BE2C (cell line): ENCODE results near the gene ERMP1.

Experiments used
- DNase-seq: peaks from one replicate; pipeline ENCODE4 v3.0.0-alpha.2; 2020
- H3K27me3 ChIP-seq: fragments of 250-450 bp; sonication (Bioruptor Pico); 2 replicates; pipeline ENCODE4 v1.5.1; 2020; ENCODE audit warnings: mild to moderate bottlenecking
- H3K36me3 ChIP-seq: fragments of 250-450 bp; sonication (Bioruptor Pico); 2 replicates; pipeline ENCODE4 v1.5.1; 2020; ENCODE audit warnings: mild to moderate bottlenecking
- H3K4me1 ChIP-seq: fragments of 250-450 bp; sonication (Bioruptor Pico); 2 replicates; pipeline ENCODE4 v1.5.1; 2020
- H3K4me3 ChIP-seq: 2 replicates; pipeline ENCODE4 v1.5.1; 2011; ENCODE audit warnings: low read depth, low read length
- H3K9me3 ChIP-seq: fragments of 250-450 bp; sonication (Bioruptor Pico); 2 replicates; pipeline ENCODE4 v1.5.1; 2020
- CTCF ChIP-seq: IDR thresholded peaks from 2 replicates; pipeline ENCODE4 v1.5.1; 2012; ENCODE audit warnings: mild to moderate bottlenecking, low read depth, low read length

The ERMP1 gene

GRCh38 chr9:5843794-5844471 is 11.0 kb upstream of the ERMP1 start:
- peaks cover 3% of the 10 kb centered on the region; the same call in 1 of the 2 replicates for H3K4me1 ChIP-seq
- DNase-seq: no peak

DNA sequence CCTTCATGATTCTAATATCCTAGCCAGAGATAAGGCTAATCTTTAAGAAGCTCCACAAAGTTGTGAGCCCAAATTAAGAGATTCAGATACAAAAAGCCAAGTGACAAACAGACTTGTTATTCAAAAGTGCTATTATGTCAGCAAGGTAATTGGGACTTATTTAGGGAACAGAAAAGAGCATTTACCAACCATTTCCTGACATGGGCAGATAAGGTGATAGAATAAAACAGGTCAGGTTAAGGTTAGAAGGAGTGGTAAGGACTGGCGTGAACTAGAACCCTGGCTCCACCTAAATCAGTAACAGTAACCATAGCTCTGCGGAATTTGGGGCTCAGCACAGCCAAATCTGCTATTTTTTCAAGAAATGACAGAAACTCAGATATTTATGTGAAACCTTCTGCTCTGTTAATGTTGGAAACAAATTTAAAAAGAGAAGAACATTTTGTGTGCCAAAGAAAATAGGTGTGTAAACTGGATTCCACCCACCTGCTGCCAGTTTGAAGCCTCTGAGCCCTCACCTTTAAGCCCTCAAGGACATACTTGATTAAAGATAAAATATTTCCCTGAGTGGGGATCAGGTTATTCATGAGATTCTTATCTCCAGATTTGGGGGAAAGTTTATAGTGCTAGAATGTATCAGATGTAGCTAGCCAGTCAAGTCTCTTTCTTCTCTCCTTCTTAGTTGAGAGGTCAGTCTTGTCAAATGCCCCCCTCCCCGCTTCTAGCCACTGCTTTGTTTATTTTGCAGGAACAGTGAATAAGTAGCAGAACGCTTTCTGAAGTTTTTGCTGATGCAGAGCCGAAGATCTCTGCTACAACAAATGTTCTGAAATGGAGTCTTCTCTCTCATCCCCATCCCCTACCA is 10.2 kb upstream of the ERMP1 start:
- Histone ChIP-seq H3K4me1 (peaks cover 3% of the 10 kb centered on the region; the same call in 1 of the 2 replicates), H3K9me3 (no peaks in the 10 kb centered on the region), H3K27me3 (no peaks in the 10 kb centered on the region), H3K36me3 (no peaks in the 10 kb centered on the region), H3K4me3 (no peak overlapping the region)
- TF ChIP-seq CTCF: no peak
- no peak for DNase-seq

More at GRCh38 chr9:5843794-5844471, 11.0 kb upstream of the ERMP1 start:
- TF ChIP-seq CTCF: no peak
- no peak overlapping the region for H3K4me3 ChIP-seq
- no peaks in the 10 kb centered on the region for H3K27me3 ChIP-seq
- H3K36me3 ChIP-seq: no peaks in the 10 kb centered on the region
- H3K9me3 ChIP-seq: no peaks in the 10 kb centered on the region

DNA sequence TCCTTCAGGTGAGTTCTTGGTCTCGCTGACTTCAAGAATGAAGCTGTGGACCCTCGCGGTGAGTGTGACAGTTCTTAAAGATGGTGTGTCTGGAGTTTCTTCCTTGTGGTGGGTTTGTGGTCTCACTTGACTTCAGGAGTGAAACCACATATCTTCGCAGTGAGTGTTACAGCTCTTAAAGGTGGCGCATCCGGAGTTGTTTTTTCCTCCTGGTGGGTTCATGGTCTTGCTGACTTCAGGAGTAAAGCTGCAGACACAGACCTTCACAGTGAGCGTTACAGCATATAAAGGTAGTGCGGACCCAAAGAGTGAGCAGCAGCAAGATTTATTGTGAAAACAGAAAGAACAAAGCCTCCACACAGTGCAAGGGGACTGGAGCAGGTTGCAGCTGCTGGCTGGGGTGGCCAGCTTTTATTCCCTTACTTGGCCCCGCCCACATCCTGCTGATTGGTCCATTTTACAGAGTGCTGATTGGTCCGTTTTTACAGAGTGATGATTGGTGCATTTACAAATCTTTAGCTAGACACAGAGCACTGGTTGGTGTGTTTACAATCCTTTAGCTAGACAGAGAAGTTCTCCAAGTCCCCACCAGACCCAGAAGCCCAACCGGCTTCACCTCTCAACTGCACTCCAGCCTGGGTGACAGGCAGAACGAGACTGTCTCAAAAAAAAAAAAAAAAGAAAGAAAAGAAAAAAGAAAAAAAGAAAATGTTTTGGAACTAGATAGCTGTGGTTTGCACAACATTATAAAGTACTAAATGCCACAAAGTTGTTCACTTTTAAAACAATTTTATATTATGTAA is 9.1 kb upstream of the ERMP1 start:
- no peak for DNase-seq
- no peaks in the 10 kb centered on the region for H3K36me3 ChIP-seq
- no peaks in the 10 kb centered on the region for H3K9me3 ChIP-seq
- TF ChIP-seq CTCF: no peak
- H3K27me3 ChIP-seq: no peaks in the 10 kb centered on the region
- no peak overlapping the region for H3K4me3 ChIP-seq
- peaks cover 3% of the 10 kb centered on the region; the same call in 1 of the 2 replicates for H3K4me1 ChIP-seq

DNA sequence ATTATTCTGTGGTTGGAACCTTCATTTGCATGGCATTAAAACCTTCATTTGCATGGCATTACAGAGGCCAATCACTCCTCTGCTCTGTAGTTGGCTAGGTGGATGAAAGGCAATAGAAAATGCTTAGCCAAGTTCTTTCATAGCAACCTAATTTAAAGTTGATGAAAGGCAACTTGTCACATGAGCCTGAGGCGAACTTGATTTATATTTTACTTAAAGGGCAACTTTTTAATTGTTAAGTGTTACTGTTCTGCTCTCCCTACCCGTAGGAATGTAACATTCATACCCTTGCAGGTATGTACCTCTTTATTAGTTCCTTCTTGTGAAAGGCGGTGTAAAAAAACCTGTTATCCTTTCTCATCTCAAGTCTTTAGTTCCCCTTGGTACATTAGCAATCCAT is 7.9 kb upstream of the ERMP1 start:
- Histone ChIP-seq H3K9me3 (no peaks in the 10 kb centered on the region), H3K4me3 (no peak overlapping the region), H3K36me3 (no peaks in the 10 kb centered on the region), H3K4me1 (no peaks in the 10 kb centered on the region; the same call in 1 of the 2 replicates), H3K27me3 (no peaks in the 10 kb centered on the region)
- no peak for TF ChIP-seq CTCF
- DNase-seq: no peak

DNA sequence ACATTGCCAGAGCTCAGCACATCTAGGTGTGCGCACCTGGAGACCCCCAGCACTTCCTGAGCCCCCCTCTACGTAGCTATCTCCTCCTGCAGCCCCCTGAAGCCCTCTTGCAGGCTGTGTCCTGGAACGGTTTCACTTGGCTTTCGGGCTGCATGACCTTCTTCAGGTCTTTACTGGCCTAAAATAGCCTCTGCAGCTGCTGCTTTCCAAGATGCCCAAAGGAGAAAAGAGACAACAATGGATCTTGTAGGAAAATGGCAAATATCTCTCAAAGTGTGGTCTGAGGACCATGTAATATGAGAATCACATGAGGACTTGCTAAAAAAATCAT is 6.6 kb upstream of the ERMP1 start:
- Histone ChIP-seq H3K4me3 (no peak overlapping the region), H3K4me1 (no peaks in the 10 kb centered on the region; the same call in 1 of the 2 replicates)
- no peak for TF ChIP-seq CTCF

More for the DNA sequence above, 6.6 kb upstream of the ERMP1 start:
- H3K36me3 ChIP-seq: no peaks in the 10 kb centered on the region
- no peaks in the 10 kb centered on the region for H3K27me3 ChIP-seq
- DNase-seq: no peak
- no peaks in the 10 kb centered on the region for H3K9me3 ChIP-seq
